Measurements from ENCODE around the gene IQCC.

- TF ChIP-seq CTCF (conservative IDR thresholded peaks at IDR 0.05) = no peak
- no peak for TF ChIP-seq EZH2 (IDR thresholded peaks at IDR 0.05; ENCODE audit: low read depth)
These were observed 17.6 kb upstream of the IQCC start for GRCh38 chr1:32187850-32188249.

Measured in PC-9 (cell line).